H1 (cell line): ENCODE data around the gene CRYBG1. TPM values are rescaled to one million over a fixed set of nuclear protein-coding genes. Genes with fewer than 3 reads are reported as not detected.

Experiments
- CTCF ChIA-PET: fragments of 300-600 bp; sonication (Branson Sonifier 250); formaldehyde crosslinking; loops from one replicate; lab custom pipeline; 2021; ENCODE audit not compliant: partially characterized antibody; lab: Charles Lee
- POLR2A ChIA-PET: fragments of 300-600 bp; sonication (Branson Sonifier 250); formaldehyde crosslinking; loops from one replicate; lab custom pipeline; 2021; ENCODE audit warnings: inconsistent platforms; ENCODE audit not compliant: partially characterized antibody; lab: Charles Lee
- DNase-seq, 2 experiments: peaks; one replicate each; pipeline versions ENCODE4 v3.0.0 to v3.0.0-alpha.2; 2010 to 2022; ENCODE audit warnings: low spot score in 2 of 2, low read depth in 1 of 2, mixed read lengths in 1 of 2
- FAIRE-seq: peaks from 2 replicates; lab custom pipeline; 2011; peaks lifted over from hg19 to GRCh38; lab: Jason Lieb, UNC
- H2AFZ ChIP-seq: 2 replicates; pipeline ENCODE4 v1.8.1; 2012; ENCODE audit warnings: low read length, inconsistent platforms
- H2AK5ac ChIP-seq: 2 replicates; pipeline ENCODE4 v1.6.1; 2013; ENCODE audit warnings: low read depth, low read length
- H2BK120ac ChIP-seq: replicated peaks from 2 replicates; pipeline ENCODE3; 2013; ENCODE audit warnings: low read depth, low read length, inconsistent platforms
- H2BK12ac ChIP-seq: 2 replicates; pipeline ENCODE4 v1.6.1; 2013; ENCODE audit warnings: low read depth, low read length
- H2BK15ac ChIP-seq: 2 replicates; pipeline ENCODE4 v1.6.1; 2013; ENCODE audit warnings: low read length
- H2BK20ac ChIP-seq: 2 replicates; pipeline ENCODE4 v1.6.1; 2013; ENCODE audit warnings: low read length
- H2BK5ac ChIP-seq: 2 replicates; pipeline ENCODE4 v1.6.1; 2013; ENCODE audit warnings: low read depth, low read length
- H3K14ac ChIP-seq: 2 replicates; pipeline ENCODE4 v1.6.1; 2013; ENCODE audit warnings: inconsistent platforms; ENCODE audit not compliant: insufficient read length
- H3K18ac ChIP-seq: 2 replicates; pipeline ENCODE4 v1.6.1; 2013; ENCODE audit warnings: low read length; ENCODE audit errors: extremely low read depth
- H3K23ac ChIP-seq: 2 replicates; pipeline ENCODE4 v1.6.1; 2013; ENCODE audit warnings: inconsistent platforms; ENCODE audit not compliant: insufficient read length
- H3K23me2 ChIP-seq: 2 replicates; pipeline ENCODE4 v1.6.1; 2013; ENCODE audit warnings: low read depth, low read length
- H3K27ac ChIP-seq: 2 replicates; pipeline ENCODE4 v1.6.1; 2011; ENCODE audit warnings: low read depth, low read length, inconsistent platforms
- H3K27me3 ChIP-seq, 4 experiments: replicated peaks in 1 of 4; 1 replicate in 1 of 4; 2 replicates in 3 of 4; pipeline versions ENCODE4 v1.6.1 to v1.8.1; 2011 to 2013; ENCODE audit warnings: low read length in 3 of 4, mild to moderate bottlenecking in 3 of 4, inconsistent platforms in 2 of 4, mixed read lengths in 2 of 4, moderate library complexity in 1 of 4; ENCODE audit not compliant: control insufficient read depth in 3 of 4, insufficient read depth in 3 of 4; ENCODE audit errors: extremely low read depth in 1 of 4
- H3K36me3 ChIP-seq, 4 experiments: 2 replicates each; pipeline versions ENCODE4 v1.6.1 to v1.8.1; 2011 to 2013; ENCODE audit warnings: mild to moderate bottlenecking in 4 of 4, low read length in 3 of 4, moderate library complexity in 2 of 4, control low read depth in 1 of 4, inconsistent platforms in 1 of 4; ENCODE audit not compliant: insufficient read depth in 4 of 4, control insufficient read depth in 2 of 4
- H3K4ac ChIP-seq: replicated peaks from 2 replicates; pipeline ENCODE3; 2013; ENCODE audit warnings: low read length, low read depth, mixed read lengths, inconsistent platforms; ENCODE audit not compliant: insufficient read length
- H3K4me1 ChIP-seq, 4 experiments: replicated peaks in 1 of 4; 1 replicate in 1 of 4; 2 replicates in 3 of 4; pipeline versions ENCODE4 v1.6.1 to v1.8.1; 2011 to 2013; ENCODE audit warnings: low read length in 3 of 4, inconsistent platforms in 2 of 4, mixed read lengths in 1 of 4; ENCODE audit not compliant: insufficient read depth in 4 of 4, control insufficient read depth in 3 of 4
- H3K4me2 ChIP-seq, 2 experiments: 2 replicates each; pipeline versions ENCODE4 v1.6.1 to v1.8.1; 2011 to 2013; ENCODE audit warnings: low read depth in 2 of 2, low read length in 2 of 2, control low read depth in 1 of 2, inconsistent platforms in 1 of 2, mild to moderate bottlenecking in 1 of 2; ENCODE audit not compliant: insufficient read depth in 1 of 2
- H3K4me3 ChIP-seq, 4 experiments: fragments of 200-600, 300-600 bp in 1 of 4; sonication (generic), shearing (Covaris generic), sonication (Bioruptor Twin) in 1 of 4; 2 replicates each; pipeline versions ENCODE4 v1.5.1 to v1.8.1; 2011 to 2016; ENCODE audit warnings: low read length in 4 of 4, low read depth in 3 of 4, control low read depth in 2 of 4, inconsistent platforms in 2 of 4, mild to moderate bottlenecking in 2 of 4, mixed read lengths in 1 of 4, moderate library complexity in 1 of 4; ENCODE audit not compliant: insufficient read depth in 2 of 4; ENCODE audit errors: extremely low read depth in 1 of 4
- H3K56ac ChIP-seq: replicated peaks from 2 replicates; pipeline ENCODE3; 2013; ENCODE audit warnings: low read depth, mild to moderate bottlenecking, mixed read lengths, low read length, inconsistent platforms; ENCODE audit not compliant: insufficient read length
- H3K79me1 ChIP-seq: 2 replicates; pipeline ENCODE4 v1.6.1; 2013; ENCODE audit warnings: low read depth, low read length, control low read depth
- H3K79me2 ChIP-seq, 2 experiments: 2 replicates each; pipeline versions ENCODE4 v1.6.1 to v1.8.1; 2012 to 2013; ENCODE audit warnings: low read length in 2 of 2, mild to moderate bottlenecking in 2 of 2, inconsistent platforms in 1 of 2; ENCODE audit not compliant: insufficient read depth in 2 of 2, control insufficient read depth in 1 of 2
- H3K9ac ChIP-seq, 4 experiments: replicated peaks in 1 of 4; 1 replicate in 1 of 4; 2 replicates in 3 of 4; pipeline versions ENCODE4 v1.6.1 to v1.8.1; 2011 to 2013; ENCODE audit warnings: low read depth in 3 of 4, low read length in 3 of 4, control low read depth in 2 of 4, mild to moderate bottlenecking in 2 of 4, moderate library complexity in 2 of 4, inconsistent platforms in 1 of 4; ENCODE audit errors: extremely low read depth in 1 of 4
- H3K9me3 ChIP-seq, 2 experiments: 2 replicates each; pipeline versions ENCODE4 v1.6.1 to v1.8.1; 2012 to 2013; ENCODE audit warnings: mild to moderate bottlenecking in 2 of 2, moderate library complexity in 2 of 2, control low read depth in 1 of 2, inconsistent platforms in 1 of 2, low read depth in 1 of 2, low read length in 1 of 2, mixed read lengths in 1 of 2; ENCODE audit not compliant: insufficient read depth in 2 of 2
- H4K20me1 ChIP-seq, 2 experiments: replicated peaks in 1 of 2; 2 replicates each; pipeline versions ENCODE3 to v1.8.1; 2011 to 2013; ENCODE audit warnings: inconsistent platforms in 2 of 2, low read length in 2 of 2, mild to moderate bottlenecking in 1 of 2; ENCODE audit not compliant: insufficient read depth in 2 of 2, control insufficient read depth in 1 of 2
- H4K5ac ChIP-seq: 2 replicates; pipeline ENCODE4 v1.6.1; 2013; ENCODE audit warnings: low read length, low read depth, mixed read lengths, inconsistent platforms; ENCODE audit not compliant: insufficient read length
- H4K8ac ChIP-seq: 2 replicates; pipeline ENCODE4 v1.8.0; 2013; ENCODE audit warnings: mild to moderate bottlenecking, moderate library complexity, low read length, inconsistent platforms; ENCODE audit not compliant: insufficient read depth; ENCODE audit errors: extremely low read depth
- H4K91ac ChIP-seq: replicated peaks from 2 replicates; pipeline ENCODE3; 2013; ENCODE audit warnings: low read length, mixed read lengths, inconsistent platforms; ENCODE audit not compliant: insufficient read length
- CHD2 ChIP-seq: IDR thresholded peaks from 2 replicates; pipeline ENCODE4 v1.6.1; 2012; ENCODE audit warnings: low read length, improper control_type of control experiment
- HDAC6 ChIP-seq: IDR thresholded peaks from one replicate; pipeline ENCODE4 v1.7.1; 2012; ENCODE audit warnings: low read depth, mild to moderate bottlenecking, inconsistent platforms, low read length, moderate library complexity
- WGBS, 2 experiments: shearing (Covaris generic) in 1 of 2; methylation state at CpG; one replicate each; pipeline versions ENCODE4 v1.1.6 to v1.1.7; 2013 to 2015; ENCODE audit warnings: low lambda C conversion rate in 2 of 2, mixed read lengths in 2 of 2, inconsistent platforms in 1 of 2, low coverage in 1 of 2, missing lambda C conversion rate in 1 of 2; ENCODE audit not compliant: insufficient replicate concordance in 2 of 2, insufficient coverage in 1 of 2, insufficient read length in 1 of 2; ENCODE audit errors: extremely low coverage in 1 of 2, missing lambda C conversion rate in 1 of 2; 5-methylcytosine and 5-hydroxymethylcytosine counted together
- polyA plus RNA-seq, 7 experiments: library from polyadenylated mRNA; depleted of rRNA in 3 of 7; stranded (reverse) in 5 of 7; unstranded in 2 of 7; fragments of >200 nt in 5 of 7; fragments of 200-250 nt in 2 of 7; gene quantifications; 1 replicate in 5 of 7; 2 replicates in 1 of 7; 4 replicates in 1 of 7; pipeline versions ENCODE4 v1.2.1 to v1.2.3, GENCODE V29; 2011 to 2013; ENCODE audit warnings: missing spikeins in 2 of 7, mixed read lengths in 2 of 7
- total RNA-seq: library from RNA; stranded (reverse); fragmentation: NEBNext Ultra II Directional; extraction: Animal tissue kit (Norgen Biotek cat#: 25700); gene quantifications from 2 replicates; pipeline ENCODE4 v1.2.1, GENCODE V29; 2021

Gene CRYBG1
- total and polyA plus RNA-seq, 2 of the 8 experiments (the other 6 are each of a cell fraction or from before 2014, with no cell fraction given) = 2.2 to 11.6 TPM

- no peak for TF ChIP-seq HDAC6
- TF ChIP-seq CHD2 = no peak
- Histone ChIP-seq H3K9ac (no peak overlapping the region), H4K5ac (no peak overlapping the region), H3K79me1 (no peaks in the 10 kb centered on the region), H3K23ac (no peak overlapping the region), H3K27ac (no peak overlapping the region), H3K4me2 (no peak overlapping the region), H4K20me1 (no peaks in the 10 kb centered on the region), H3K36me3 (no peaks in the 10 kb centered on the region; a peak in 1 of 8 replicates), H3K4me1 (no peaks in the 10 kb centered on the region; a peak in 1 of 7 replicates), H3K27me3 (no peaks in the 10 kb centered on the region), H3K18ac (no peak overlapping the region), H3K23me2 (no peaks in the 10 kb centered on the region), H2BK5ac (no peak overlapping the region), H2BK12ac (no peak overlapping the region), H2BK15ac (no peak overlapping the region), H3K9me3 (no peaks in the 10 kb centered on the region), H2BK120ac (no peak overlapping the region), H2AK5ac (no peak overlapping the region), H3K4ac (no peak overlapping the region), H2AFZ (no peak overlapping the region), H2BK20ac (no peak overlapping the region), H4K8ac (no peak overlapping the region), H3K14ac (no peak overlapping the region), H3K79me2 (no peaks in the 10 kb centered on the region), H4K91ac (no peak overlapping the region), H3K4me3 (no peak overlapping the region), H3K56ac (no peak overlapping the region)
- DNase-seq (no peak), FAIRE-seq (no peak)
- 50% methylated on average over 2 of the region's 2 CpGs; no CpG with 5 or more reads in 1 of the 2 experiments for WGBS, 2 experiments
- POLR2A ChIA-PET = interaction anchor here (0.9 to 1.1 kb wide), 2 partner anchors 28 to 183 kb away, joined by 3 to 4 read pairs; no protein-coding TSS in a partner anchor
- CTCF ChIA-PET = no interaction called here
Measured at GRCh38 chr6:106599440-106599839, 238.9 kb downstream of the CRYBG1 start.
